ENCODE measurements around the gene NCOA7. TPM values are rescaled to one million over a fixed set of nuclear protein-coding genes. Genes with fewer than 3 reads are reported as not detected.
"Not testable (repeated sequence)": the region's sequence is repeated elsewhere in the genome, so short reads cannot be mapped to it uniquely, and the experiment has no call there.

The NCOA7 gene
- polyA plus RNA-seq, 4 donors: 39.9 to 71.7 (median 49.0) TPM

DNA sequence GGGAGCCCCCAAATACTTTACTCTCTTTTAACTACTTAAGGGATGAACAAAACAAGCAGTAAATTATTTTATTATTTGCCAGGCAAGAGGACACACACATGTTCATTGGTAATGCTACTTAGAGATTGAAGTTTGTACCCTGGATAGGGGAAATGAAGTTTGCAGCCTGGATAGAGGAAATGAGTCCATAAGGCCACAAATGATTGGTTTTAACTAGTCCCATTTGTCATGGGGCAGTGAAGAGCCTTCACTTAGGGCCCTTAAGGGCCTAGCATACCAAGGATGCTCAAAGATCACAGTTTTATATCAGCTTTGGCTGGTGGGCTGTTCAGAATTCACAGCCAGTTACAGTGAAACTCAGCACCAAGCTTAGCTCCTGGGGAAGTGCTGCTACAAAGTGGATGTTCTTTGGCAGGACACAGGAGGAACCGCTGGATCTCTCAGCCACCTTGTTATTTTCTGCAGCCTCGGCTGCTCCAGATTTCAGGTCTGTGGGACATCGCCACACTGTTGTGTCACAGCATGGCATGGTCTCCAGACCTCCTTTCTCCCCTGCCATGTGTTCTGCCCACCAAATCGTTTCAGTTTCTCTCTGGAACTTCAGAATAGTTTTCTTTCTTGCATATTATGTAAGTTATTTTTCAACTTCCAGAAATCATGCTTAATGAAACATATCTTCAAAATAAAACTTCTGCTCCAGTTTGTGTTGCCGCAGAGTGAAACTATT lies 41.8 kb downstream of the NCOA7 start:
- DNase-seq (ENCODE audit: low read depth in 4 of 4, low spot score in 3 of 4): no peak

DNA sequence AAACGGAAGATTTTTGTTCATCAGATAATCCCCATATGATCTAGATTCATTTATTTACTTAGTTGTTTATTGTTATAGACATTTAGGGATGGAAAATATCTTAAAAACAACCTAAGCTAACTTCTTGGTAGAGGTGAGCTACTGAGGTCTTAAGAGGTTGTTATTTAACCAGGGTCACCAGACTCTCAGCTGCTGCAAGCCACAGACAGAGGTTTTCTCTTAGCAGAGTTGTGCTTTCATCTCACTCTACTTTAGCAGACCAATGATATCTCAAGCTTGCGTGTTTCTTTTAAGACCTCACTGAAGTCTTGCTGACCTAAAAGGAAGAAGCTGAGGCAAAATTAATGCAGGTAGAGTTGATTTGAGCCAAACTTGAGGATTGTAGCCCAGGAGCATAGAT lies 43.6 kb downstream of the NCOA7 start:
- DNase-seq (ENCODE audit: low read depth in 4 of 4, low spot score in 3 of 4): no peak

DNA sequence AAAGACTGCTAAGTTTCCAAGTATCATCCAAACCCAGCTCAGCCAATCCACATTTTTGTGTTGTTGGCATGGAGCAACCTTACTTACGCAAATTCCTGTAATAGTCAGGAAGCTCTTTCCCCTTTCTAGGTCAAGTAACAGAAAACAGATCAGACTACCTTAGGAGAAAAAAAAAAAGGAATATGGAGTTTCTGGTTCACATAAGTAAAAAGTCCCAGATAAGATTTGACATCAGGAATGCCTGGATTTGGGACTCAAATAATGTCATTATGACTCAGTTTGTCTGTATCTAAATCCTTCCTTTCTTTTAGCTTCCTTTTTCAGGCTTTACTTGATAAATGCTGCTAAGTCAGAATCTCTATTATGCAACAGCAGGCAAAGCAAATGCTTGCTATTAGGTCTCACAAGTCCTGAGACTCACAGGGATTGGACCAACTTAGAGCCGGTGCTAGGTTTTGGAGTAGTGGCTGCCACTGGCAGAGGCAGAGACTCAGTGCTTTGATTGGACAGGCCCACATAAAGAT lies 44.5 kb downstream of the NCOA7 start:
- DNase-seq (ENCODE audit: low read depth in 4 of 4, low spot score in 3 of 4): no peak

DNA sequence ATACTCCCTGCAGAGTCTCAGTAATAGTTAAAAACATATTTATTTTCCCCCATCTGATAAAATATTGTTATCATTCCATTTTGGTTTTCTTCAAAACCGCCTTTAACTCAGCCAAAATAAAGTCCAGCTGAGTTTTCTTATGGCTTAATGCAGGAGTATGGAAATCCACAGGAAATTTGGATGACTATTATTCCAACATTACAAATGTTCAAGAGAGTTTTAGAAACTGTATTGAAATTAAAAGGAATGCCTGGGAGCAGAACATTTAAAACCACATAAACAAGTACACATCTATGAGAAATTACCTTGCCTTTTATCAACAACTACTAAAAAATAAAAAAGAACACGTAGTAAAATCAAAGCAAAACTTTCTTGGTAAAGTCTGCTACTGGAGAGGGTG lies 45.7 kb downstream of the NCOA7 start:
- DNase-seq (ENCODE audit: low read depth in 4 of 4, low spot score in 3 of 4): no peak

- DNase-seq (ENCODE audit: low read depth in 4 of 4, low spot score in 3 of 4): no peak
Observed at GRCh38 chr6:125839471-125839870, 48.7 kb downstream of the NCOA7 start.

GRCh38 chr6:125839879-125840278 lies 49.1 kb downstream of the NCOA7 start:
- DNase-seq (ENCODE audit: low read depth in 4 of 4, low spot score in 3 of 4): no peak

DNA sequence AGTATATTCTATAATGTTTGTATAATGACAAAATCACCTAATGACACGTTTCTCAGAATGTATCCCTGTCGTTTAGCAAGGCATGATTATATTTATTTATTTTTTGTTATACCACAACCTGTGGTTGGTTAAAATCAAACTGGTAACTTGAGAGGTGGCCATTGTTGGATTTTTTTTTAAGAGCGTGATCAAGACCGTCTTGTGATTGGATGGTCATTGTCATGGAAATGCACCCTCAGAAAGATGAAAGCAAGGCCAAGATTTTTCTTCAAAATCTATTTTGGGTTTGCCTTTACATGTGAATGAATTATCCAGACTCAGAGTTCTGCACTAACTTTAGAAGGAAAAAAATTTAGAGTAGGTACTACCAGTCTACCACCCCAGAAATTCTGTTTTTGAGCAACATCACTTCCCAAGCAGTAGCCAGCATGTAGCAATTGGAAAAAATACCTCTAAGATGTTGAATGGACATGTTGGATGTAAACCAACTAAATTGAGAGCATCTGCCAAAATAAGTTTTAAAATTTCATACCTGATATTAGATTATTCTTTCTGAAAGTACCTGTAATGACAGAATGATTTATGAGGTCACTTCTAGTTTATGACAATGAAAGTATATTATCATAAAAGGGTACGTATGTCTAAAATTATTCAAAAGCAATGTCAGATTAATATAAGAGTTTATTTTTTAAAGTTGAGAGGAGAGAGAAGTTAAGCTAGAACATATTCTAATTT lies 50.8 kb downstream of the NCOA7 start:
- no peak for DNase-seq (ENCODE audit: low read depth in 4 of 4, low spot score in 3 of 4)

- DNase-seq (ENCODE audit: low read depth in 4 of 4, low spot score in 3 of 4): no peak
Observed at GRCh38 chr6:125842091-125842626, 51.4 kb downstream of the NCOA7 start.

GRCh38 chr6:125843593-125843992 lies 52.8 kb downstream of the NCOA7 start:
- DNase-seq (ENCODE audit: low read depth in 4 of 4, low spot score in 3 of 4): no peak

GRCh38 chr6:125844989-125845388 lies 54.2 kb downstream of the NCOA7 start:
- no peak for DNase-seq (ENCODE audit: low read depth in 4 of 4, low spot score in 3 of 4)

DNA sequence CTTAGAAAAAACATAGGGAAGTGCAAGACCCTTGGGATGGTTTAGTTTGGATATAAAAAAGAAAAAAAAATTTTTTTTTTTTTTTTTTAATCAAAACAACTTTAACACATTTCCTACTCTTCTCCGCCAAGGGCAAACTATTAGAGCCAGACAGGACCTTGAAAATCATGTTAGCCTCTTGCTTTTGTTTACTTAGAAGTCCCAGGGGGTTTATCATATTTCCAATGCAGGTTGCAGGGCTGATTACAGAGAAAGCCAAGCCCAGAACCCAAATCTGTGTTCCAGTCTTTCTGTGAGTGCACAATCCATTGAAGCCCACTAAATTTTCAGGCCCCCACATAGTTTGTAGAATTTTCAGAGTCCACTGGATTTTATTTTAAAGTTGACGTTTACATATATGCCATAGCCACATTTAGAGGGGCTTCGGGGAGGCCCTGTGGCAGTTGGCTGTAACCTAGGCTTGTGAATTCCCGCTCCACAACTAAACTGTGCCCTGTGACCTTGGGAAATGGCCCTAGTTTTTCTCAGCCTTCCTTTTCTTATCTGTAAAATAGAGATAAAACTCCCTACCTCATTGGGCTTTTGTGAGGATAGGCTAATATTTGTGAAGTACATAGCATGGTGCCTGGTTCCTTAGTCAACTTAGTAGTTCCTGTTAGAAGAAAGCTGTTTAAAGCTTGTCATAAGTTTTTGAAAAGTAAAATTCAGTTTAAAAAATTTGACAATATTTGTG lies 55.7 kb downstream of the NCOA7 start:
- no peak for DNase-seq (ENCODE audit: low read depth in 4 of 4, low spot score in 3 of 4)

- not testable (repeated sequence) for DNase-seq (ENCODE audit: low read depth in 4 of 4, low spot score in 3 of 4)
Observed at GRCh38 chr6:125848286-125848685, 57.5 kb downstream of the NCOA7 start.

- DNase-seq (ENCODE audit: low read depth in 4 of 4, low spot score in 3 of 4): no peak
Observed at GRCh38 chr6:125850361-125850760, 59.6 kb downstream of the NCOA7 start.

DNA sequence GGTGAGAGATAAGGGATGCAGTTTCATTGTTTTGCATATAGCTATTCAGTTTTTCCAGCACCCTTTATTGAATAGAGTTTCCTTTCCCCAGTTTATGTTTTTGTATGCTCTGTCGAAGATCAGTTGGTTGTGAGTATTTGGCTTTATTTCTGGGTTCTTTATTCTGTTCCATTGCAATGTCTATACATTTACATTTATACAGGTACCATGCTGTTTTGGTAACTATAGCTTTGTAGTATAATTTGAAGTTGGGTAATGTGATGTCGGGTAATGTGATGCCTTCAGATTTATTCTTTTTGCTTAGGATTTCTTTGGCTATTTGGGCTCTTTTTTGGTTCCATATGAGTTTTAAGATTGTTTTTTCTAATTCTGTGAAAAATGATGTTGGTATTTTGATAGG lies 61.8 kb downstream of the NCOA7 start:
- no peak for DNase-seq (ENCODE audit: low read depth in 4 of 4, low spot score in 3 of 4)

GRCh38 chr6:125853168-125853567 lies 62.4 kb downstream of the NCOA7 start:
- DNase-seq (ENCODE audit: low read depth in 4 of 4, low spot score in 3 of 4): no peak

DNA sequence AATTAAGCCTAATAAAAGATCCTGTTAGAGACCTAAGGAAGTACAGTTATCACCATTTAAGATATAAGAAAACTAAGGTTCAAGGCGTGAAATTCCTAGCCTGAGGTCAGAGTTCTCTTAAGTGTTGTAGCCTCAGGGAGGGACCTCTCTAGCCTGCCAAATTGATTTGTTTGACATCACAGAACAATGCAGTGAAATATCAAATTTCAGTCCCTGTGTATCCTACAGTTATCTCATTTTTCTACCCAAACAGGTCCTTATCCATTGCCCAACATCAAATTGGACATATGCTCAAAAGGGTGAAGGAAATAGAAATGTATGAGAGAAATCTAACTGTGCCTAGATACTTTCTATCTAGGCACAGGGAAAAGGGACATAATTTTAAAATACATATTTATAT lies 63.0 kb downstream of the NCOA7 start:
- DNase-seq (ENCODE audit: low read depth in 4 of 4, low spot score in 3 of 4): no peak

DNA sequence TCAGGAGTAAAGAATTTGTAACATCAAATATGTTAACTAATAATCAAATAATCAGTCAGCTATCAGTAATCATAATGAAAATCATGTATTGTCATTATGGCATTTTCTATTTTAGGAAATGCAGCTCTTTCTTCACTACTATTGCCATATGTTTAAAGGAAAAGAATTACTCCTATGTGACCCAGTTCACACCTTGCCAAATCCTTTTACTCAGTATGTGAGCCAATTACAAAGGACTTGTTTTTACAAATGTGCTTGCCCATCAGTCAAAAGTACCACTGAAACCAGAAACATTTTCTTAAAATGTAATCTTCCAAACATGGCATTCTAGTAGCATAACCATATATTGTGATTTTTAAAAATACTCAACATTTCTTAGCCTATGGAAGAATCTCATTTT lies 63.6 kb downstream of the NCOA7 start:
- no peak for DNase-seq (ENCODE audit: low read depth in 4 of 4, low spot score in 3 of 4)

- DNase-seq (ENCODE audit: low read depth in 4 of 4, low spot score in 3 of 4): no peak
Observed at GRCh38 chr6:125855783-125856182, 65.0 kb downstream of the NCOA7 start.

- no peak for DNase-seq (ENCODE audit: low read depth in 4 of 4, low spot score in 3 of 4)
Observed at GRCh38 chr6:125857846-125858245, 67.1 kb downstream of the NCOA7 start.

DNA sequence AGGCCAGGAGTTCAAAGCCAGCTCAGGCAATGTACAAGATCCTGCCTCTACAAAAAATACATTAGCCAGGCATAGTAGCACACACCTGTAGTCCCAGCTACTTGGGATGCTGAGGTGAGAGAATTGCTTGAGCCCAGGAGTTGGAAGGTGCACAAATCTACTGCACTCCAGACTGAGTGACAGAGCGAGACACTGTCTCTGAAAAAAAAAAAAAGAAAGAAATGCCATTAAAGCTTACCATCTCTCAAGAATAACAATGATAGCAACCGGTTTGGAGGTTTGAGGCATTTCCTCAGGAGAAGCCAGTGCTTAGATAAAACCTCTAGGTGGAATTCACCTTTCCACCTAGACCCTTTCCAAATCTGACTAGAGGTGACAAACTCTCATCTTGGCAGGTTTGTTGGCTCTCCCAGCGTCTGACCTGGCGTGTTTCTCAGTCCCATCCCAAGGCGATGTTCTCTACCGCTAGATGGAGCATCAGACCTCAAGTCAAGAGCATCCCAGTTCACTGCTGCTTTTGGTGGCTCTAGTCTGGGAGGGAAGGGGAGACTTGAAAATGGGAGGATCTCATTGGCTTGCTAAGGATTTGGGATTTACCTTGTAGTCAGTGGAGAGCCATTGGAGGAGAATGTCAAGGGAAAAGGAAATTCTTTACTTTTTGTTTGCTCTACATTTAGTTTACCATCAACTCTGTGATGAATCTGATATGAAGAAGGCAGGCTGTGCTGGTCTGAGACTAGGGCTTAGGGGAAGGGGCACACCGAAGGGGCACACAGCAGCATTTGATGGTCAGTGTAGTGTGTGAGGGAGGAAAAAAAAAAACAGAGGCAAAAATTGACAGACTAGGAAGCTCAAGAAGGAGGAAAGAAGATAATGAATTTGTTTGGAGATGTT lies 67.9 kb downstream of the NCOA7 start:
- peak; percentile 32 to 40 (median 36) for DNase-seq (ENCODE audit: low read depth in 4 of 4, low spot score in 3 of 4)
